DOHH2 (cell line): Measurements from ENCODE around the gene RTP2.

Source experiments
- H3F3A ChIP-seq: fragments of 200-600 bp; sonication (generic), shearing (Covaris generic); 2 replicates; pipeline ENCODE4 v1.6.0; 2016; ENCODE audit warnings: antibody characterized with exemption, mild to moderate bottlenecking; ENCODE audit not compliant: control insufficient read depth, insufficient read depth
- H3K27ac ChIP-seq: fragments of 200-600 bp; sonication (generic); 2 replicates; pipeline ENCODE4 v1.5.1; 2014; ENCODE audit warnings: low read depth, mild to moderate bottlenecking, low read length, moderate library complexity
- H3K27me3 ChIP-seq: fragments of 200-600 bp; sonication (generic); 2 replicates; pipeline ENCODE4 v1.6.1; 2014; ENCODE audit warnings: mild to moderate bottlenecking, low read length, mixed read lengths; ENCODE audit not compliant: control insufficient read depth
- H3K36me3 ChIP-seq: fragments of 200-600 bp; sonication (generic); 2 replicates; pipeline ENCODE4 v1.6.1; 2014; ENCODE audit warnings: mild to moderate bottlenecking, low read length, moderate library complexity, mixed read lengths; ENCODE audit not compliant: control insufficient read depth
- H3K4me1 ChIP-seq: fragments of 200-600 bp; sonication (generic); 2 replicates; pipeline ENCODE4 v1.6.1; 2014; ENCODE audit warnings: mild to moderate bottlenecking, low read length, mixed read lengths; ENCODE audit not compliant: control insufficient read depth
- H3K4me2 ChIP-seq: fragments of 200-600 bp; sonication (generic); 2 replicates; pipeline ENCODE4 v1.6.0; 2014; ENCODE audit warnings: mild to moderate bottlenecking, low read length, moderate library complexity
- H3K4me3 ChIP-seq: fragments of 200-600 bp; sonication (generic); 2 replicates; pipeline ENCODE4 v1.5.1; 2014; ENCODE audit warnings: mild to moderate bottlenecking, low read length, mixed read lengths
- H3K79me2 ChIP-seq: fragments of 200-600 bp; sonication (generic); 2 replicates; pipeline ENCODE4 v1.6.1; 2014; ENCODE audit warnings: mild to moderate bottlenecking, low read length, mixed read lengths; ENCODE audit not compliant: control insufficient read depth
- H3K9me2 ChIP-seq: fragments of 200-600 bp; sonication (generic); replicated peaks from 2 replicates; pipeline ENCODE4 v1.6.1; 2014; ENCODE audit warnings: mild to moderate bottlenecking, low read length, mixed read lengths; ENCODE audit not compliant: control insufficient read depth
- H3K9me3 ChIP-seq: fragments of 200-600 bp; sonication (generic); 2 replicates; pipeline ENCODE4 v1.6.1; 2014; ENCODE audit warnings: antibody characterized with exemption, low read length, mixed read lengths; ENCODE audit not compliant: control insufficient read depth, insufficient read depth
- H4K20me1 ChIP-seq: fragments of 200-600 bp; sonication (generic); 2 replicates; pipeline ENCODE4 v1.6.0; 2014; ENCODE audit warnings: low read depth, mild to moderate bottlenecking, antibody characterized with exemption, low read length, moderate library complexity; ENCODE audit not compliant: control insufficient read depth, insufficient read depth
- CTCF ChIP-seq: fragments of 200-600 bp; sonication (generic); IDR thresholded peaks from one replicate; pipeline ENCODE4 v1.5.1; 2014; ENCODE audit warnings: antibody characterized with exemption, mild to moderate bottlenecking, low read depth, low read length; ENCODE audit not compliant: poor library complexity, severe bottlenecking
- EZH2phosphoT487 ChIP-seq: fragments of 200-600 bp; sonication (generic); IDR thresholded peaks from 2 replicates; pipeline ENCODE4 v1.6.1; 2017; ENCODE audit warnings: borderline replicate concordance, mild to moderate bottlenecking, antibody characterized with exemption, low read length, moderate library complexity, mixed read lengths

RTP2 gene

DNA sequence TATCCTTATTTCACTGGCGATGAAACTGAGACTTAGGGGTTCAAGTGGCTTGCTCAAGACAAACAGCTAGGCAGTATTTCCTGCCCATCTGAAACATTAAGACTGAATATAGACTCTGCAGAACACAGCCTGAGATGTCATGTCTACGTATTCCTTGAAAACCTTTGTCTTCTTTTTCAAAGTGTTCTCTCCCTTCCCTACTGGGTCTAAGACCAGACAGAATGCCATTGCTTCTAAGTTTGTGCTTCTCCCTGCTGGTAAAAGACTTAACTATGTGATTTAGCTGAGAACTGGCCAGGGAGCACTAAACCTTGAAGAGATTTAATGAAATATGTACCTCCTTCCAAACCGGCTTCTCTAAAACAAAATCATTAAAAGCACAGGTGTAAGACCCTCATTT lies 33.0 kb upstream of the RTP2 start:
- Histone ChIP-seq H3K4me2 (no peak overlapping the region), H3K27ac (no peak overlapping the region), H3K4me3 (no peak overlapping the region), H3K9me3 (no peaks in the 10 kb centered on the region), H3K36me3 (peaks cover 100% of the 10 kb centered on the region), H3K9me2 (no peaks in the 10 kb centered on the region), H3K27me3 (no peaks in the 10 kb centered on the region), H3F3A (peaks cover 74% of the 10 kb centered on the region), H4K20me1 (peaks cover 91% of the 10 kb centered on the region), H3K4me1 (peaks cover 50% of the 10 kb centered on the region), H3K79me2 (peaks cover 100% of the 10 kb centered on the region)
- TF ChIP-seq EZH2phosphoT487 (no peak), CTCF (no peak)

DNA sequence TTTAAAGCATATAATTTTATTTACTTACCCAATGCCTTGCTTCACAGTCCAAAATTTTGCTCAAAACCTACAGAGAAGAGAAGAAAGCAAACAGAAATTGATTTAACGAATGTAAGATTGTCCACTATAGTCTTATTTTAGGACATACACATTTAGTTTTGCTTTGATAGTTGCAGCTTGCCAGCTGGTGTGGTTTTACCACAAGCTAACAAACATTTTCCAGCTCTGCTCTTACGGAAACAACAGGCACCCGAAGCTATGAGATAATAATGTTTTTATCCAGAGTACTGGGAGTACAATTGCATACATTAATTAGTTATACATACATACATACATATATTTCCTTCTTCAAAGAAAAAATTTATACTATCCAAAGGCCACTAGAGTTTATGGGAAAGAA lies 32.5 kb upstream of the RTP2 start:
- peaks cover 80% of the 10 kb centered on the region for H3F3A ChIP-seq
- H3K4me2 ChIP-seq: no peak overlapping the region
- H3K9me2 ChIP-seq: no peaks in the 10 kb centered on the region
- H4K20me1 ChIP-seq: peaks cover 96% of the 10 kb centered on the region
- no peaks in the 10 kb centered on the region for H3K27me3 ChIP-seq
- TF ChIP-seq CTCF (no peak), EZH2phosphoT487 (no peak)
- no peaks in the 10 kb centered on the region for H3K9me3 ChIP-seq
- peaks cover 100% of the 10 kb centered on the region for H3K36me3 ChIP-seq
- H3K27ac ChIP-seq: no peak overlapping the region
- H3K4me1 ChIP-seq: peaks cover 46% of the 10 kb centered on the region
- H3K4me3 ChIP-seq: no peak overlapping the region
- H3K79me2 ChIP-seq: peaks cover 100% of the 10 kb centered on the region

GRCh38 chr3:187733371-187733770 lies 31.0 kb upstream of the RTP2 start:
- Histone ChIP-seq H3F3A (peaks cover 88% of the 10 kb centered on the region), H3K36me3 (peaks cover 100% of the 10 kb centered on the region)

More at GRCh38 chr3:187733371-187733770, 31.0 kb upstream of the RTP2 start:
- Histone ChIP-seq H3K9me2 (no peaks in the 10 kb centered on the region), H3K4me3 (no peak overlapping the region), H3K79me2 (peaks cover 100% of the 10 kb centered on the region), H3K9me3 (no peaks in the 10 kb centered on the region), H3K27me3 (no peaks in the 10 kb centered on the region), H3K4me2 (no peak overlapping the region), H3K4me1 (peaks cover 31% of the 10 kb centered on the region), H3K27ac (no peak overlapping the region), H4K20me1 (peaks cover 97% of the 10 kb centered on the region)
- no peak for TF ChIP-seq EZH2phosphoT487
- no peak for TF ChIP-seq CTCF
